HepG2 (cell line): ENCODE data around the gene RNF125. TPM values are rescaled to one million over a fixed set of nuclear protein-coding genes. Genes with fewer than 3 reads are reported as not detected.

Source experiments
- CHCHD3 ChIP-seq: sonication (generic); formaldehyde crosslinking; IDR thresholded peaks from 2 replicates; pipeline ENCODE4 v1.8.0; 2022; ENCODE audit warnings: mild to moderate bottlenecking, missing genetic modification reagents, moderate library complexity
- CREBL2 ChIP-seq: sonication (generic); formaldehyde crosslinking; IDR thresholded peaks from 2 replicates; pipeline ENCODE4 v1.8.1; 2023; ENCODE audit warnings: missing genetic modification reagents, mild to moderate bottlenecking, borderline replicate concordance
- FOXA1 ChIP-seq, 2 experiments: fragments of 450-650 bp in 1 of 2; sonication (generic) in 1 of 2; formaldehyde crosslinking in 1 of 2; IDR thresholded peaks; 2 replicates each; pipeline versions ENCODE4 v1.4.0 to v1.6.1; 2016 to 2020; ENCODE audit warnings: missing genetic modification reagents in 1 of 2
- FOXP4 ChIP-seq: sonication (generic); formaldehyde crosslinking; IDR thresholded peaks from 2 replicates; pipeline ENCODE4 v1.4.0; 2020; ENCODE audit warnings: missing genetic modification reagents
- JARID2 ChIP-seq: sonication (generic); formaldehyde crosslinking; IDR thresholded peaks from 2 replicates; pipeline ENCODE4 v1.8.1; 2023; ENCODE audit warnings: missing genetic modification reagents, inconsistent platforms; ENCODE audit not compliant: insufficient replicate concordance
- PPARG ChIP-seq: conservative IDR thresholded peaks from 2 replicates; pipeline ENCODE4 v1.6.1; 2016; ENCODE audit warnings: missing biosample characterization, missing genetic modification reagents
- RBAK ChIP-seq: sonication (generic); formaldehyde crosslinking; IDR thresholded peaks from 2 replicates; pipeline ENCODE4 v1.5.1; 2020; ENCODE audit warnings: mild to moderate bottlenecking, missing genetic modification reagents
- SPEN ChIP-seq: sonication (generic); formaldehyde crosslinking; IDR thresholded peaks from 2 replicates; pipeline ENCODE4 v1.5.1; 2020; ENCODE audit warnings: low read depth, mild to moderate bottlenecking, missing genetic modification reagents
- SRSF1 ChIP-seq: fragments of 200-400 bp; formaldehyde crosslinking; optimal IDR thresholded peaks from 2 replicates; pipeline ENCODE3; 2017; ENCODE audit warnings: mild to moderate bottlenecking, low read depth, low read length, moderate library complexity
- TFDP1 ChIP-seq: IDR thresholded peaks from 2 replicates; pipeline ENCODE4 v1.6.1; 2016; ENCODE audit warnings: missing compliant biosample characterization, missing genetic modification reagents, borderline replicate concordance
- TIGD3 ChIP-seq: sonication (generic); formaldehyde crosslinking; IDR thresholded peaks from 2 replicates; pipeline ENCODE4 v1.5.1; 2020; ENCODE audit warnings: mild to moderate bottlenecking, missing genetic modification reagents, borderline replicate concordance
- YEATS2 ChIP-seq: sonication (generic); formaldehyde crosslinking; IDR thresholded peaks from 2 replicates; pipeline ENCODE4 v1.4.0; 2020; ENCODE audit warnings: missing genetic modification reagents, borderline replicate concordance
- ZBTB1 ChIP-seq: sonication (generic); formaldehyde crosslinking; IDR thresholded peaks from 2 replicates; pipeline ENCODE4 v1.4.0; 2020; ENCODE audit warnings: missing genetic modification reagents, borderline replicate concordance
- ZFP82 ChIP-seq: sonication (generic); formaldehyde crosslinking; IDR thresholded peaks from 2 replicates; pipeline ENCODE4 v1.5.1; 2020; ENCODE audit warnings: mild to moderate bottlenecking, missing genetic modification reagents, borderline replicate concordance
- ZNF432 ChIP-seq: sonication (generic); formaldehyde crosslinking; IDR thresholded peaks from 2 replicates; pipeline ENCODE4 v1.5.0; 2020; ENCODE audit warnings: missing genetic modification reagents, mild to moderate bottlenecking, borderline replicate concordance
- ZNF512B ChIP-seq: sonication (generic); formaldehyde crosslinking; IDR thresholded peaks from 2 replicates; pipeline ENCODE4 v1.5.1; 2020; ENCODE audit warnings: missing genetic modification reagents, mild to moderate bottlenecking, borderline replicate concordance
- ZNF629 ChIP-seq: sonication (generic); formaldehyde crosslinking; conservative IDR thresholded peaks from 2 replicates; pipeline ENCODE4 v1.5.0; 2020; ENCODE audit warnings: missing genetic modification reagents
- ZNF660 ChIP-seq: sonication (generic); formaldehyde crosslinking; IDR thresholded peaks from 2 replicates; pipeline ENCODE4 v1.5.1; 2020; ENCODE audit warnings: mild to moderate bottlenecking, low read depth, missing genetic modification reagents, borderline replicate concordance
- ZSCAN31 ChIP-seq: sonication (generic); formaldehyde crosslinking; IDR thresholded peaks from 2 replicates; pipeline ENCODE4 v1.5.0; 2020; ENCODE audit warnings: low read depth, mild to moderate bottlenecking, missing genetic modification reagents
- polyA plus RNA-seq, 8 experiments: library from polyadenylated mRNA; depleted of rRNA in 3 of 8; stranded (reverse) in 7 of 8; unstranded in 1 of 8; fragments of >200 nt; fragmentation: Illumina TruSeq in 4 of 8; extraction: Trizol in 4 of 8; gene quantifications; 2 replicates each; pipeline versions ENCODE4 v1.2.1 to v1.2.3, GENCODE V29; 2011 to 2016; ENCODE audit warnings: low read depth in 4 of 8, missing spikeins in 1 of 8, mixed read lengths in 1 of 8; ENCODE audit not compliant: insufficient read depth in 1 of 8
- total RNA-seq, 5 experiments: library from RNA; depleted of rRNA; stranded (reverse); fragments of >200 nt; fragmentation: Illumina TruSeq; extraction: Trizol; gene quantifications; 2 replicates each; pipeline ENCODE4 v1.2.3, GENCODE V29; 2016; ENCODE audit warnings: low read depth in 1 of 5

Gene RNF125
- total and polyA plus RNA-seq, 2 of the 13 experiments (the other 11 are each of a cell fraction or from before 2014, with no cell fraction given), result 0.58 to 1.8 TPM

- peak; percentile 36; the same call in 1 of the 2 replicates for TF ChIP-seq ZFP82 (CRISPR knock-in tag)
- 0 out of 2 replicates have a peak, but pooled peaks have one; percentile 56 for TF ChIP-seq TFDP1 (CRISPR knock-in tag)
- TF ChIP-seq RBAK (CRISPR knock-in tag), result no peak
- TF ChIP-seq ZSCAN31 (CRISPR knock-in tag), result peak; percentile 70
- TF ChIP-seq CREBL2 (CRISPR knock-in tag), result no peak
- TF ChIP-seq ZNF512B (CRISPR knock-in tag), result peak; percentile 19
- no peak for TF ChIP-seq CHCHD3 (CRISPR knock-in tag)
- 0 out of 2 replicates have a peak, but pooled peaks have one; percentile 24 for TF ChIP-seq YEATS2 (CRISPR knock-in tag)
- TF ChIP-seq ZNF629 (CRISPR knock-in tag), result 0 out of 2 replicates have a peak, but pooled peaks have one; percentile 15
- TF ChIP-seq FOXP4 (CRISPR knock-in tag), result peak; percentile 67
- TF ChIP-seq SRSF1, result no peak
- peak; percentile 57 for TF ChIP-seq JARID2 (CRISPR knock-in tag)
- no peak for TF ChIP-seq FOXA1 (IDR thresholded peaks at IDR 0.05)
- peak; percentile 70 for TF ChIP-seq FOXA1 (CRISPR knock-in tag; IDR thresholded peaks at IDR 0.05)
- no peak for TF ChIP-seq ZBTB1 (CRISPR knock-in tag)
- TF ChIP-seq PPARG (CRISPR knock-in tag), result peak; percentile 84; the same call in 1 of the 2 replicates
- peak; percentile 65; the same call in 1 of the 2 replicates for TF ChIP-seq SPEN (CRISPR knock-in tag)
- TF ChIP-seq TIGD3 (CRISPR knock-in tag), result no peak
- no peak for TF ChIP-seq ZNF660 (CRISPR knock-in tag)
- TF ChIP-seq ZNF432, result no peak
Observed at GRCh38 chr18:32019251-32019948, 775 bp downstream of the RNF125 start (continued).
